Fibroblast of mammary gland (primary cell): ENCODE measurements around the gene PKN1.

Experiments used
- DNase-seq: peaks from one replicate; pipeline ENCODE4 v3.0.0-alpha.2; 2010; ENCODE audit warnings: low read depth
- H3K4me3 ChIP-seq: 2 replicates; pipeline ENCODE4 v1.5.1; 2011; ENCODE audit warnings: low read depth, mild to moderate bottlenecking, low read length, moderate library complexity; ENCODE audit not compliant: control insufficient read depth
- TF ChIP-seq, protein P1 (sequence below): conservative IDR thresholded peaks from 2 replicates; pipeline ENCODE4 v1.5.1; 2011; ENCODE audit warnings: low read depth, low read length, inconsistent platforms; ENCODE audit not compliant: control insufficient read depth, insufficient read depth

The PKN1 gene

DNA sequence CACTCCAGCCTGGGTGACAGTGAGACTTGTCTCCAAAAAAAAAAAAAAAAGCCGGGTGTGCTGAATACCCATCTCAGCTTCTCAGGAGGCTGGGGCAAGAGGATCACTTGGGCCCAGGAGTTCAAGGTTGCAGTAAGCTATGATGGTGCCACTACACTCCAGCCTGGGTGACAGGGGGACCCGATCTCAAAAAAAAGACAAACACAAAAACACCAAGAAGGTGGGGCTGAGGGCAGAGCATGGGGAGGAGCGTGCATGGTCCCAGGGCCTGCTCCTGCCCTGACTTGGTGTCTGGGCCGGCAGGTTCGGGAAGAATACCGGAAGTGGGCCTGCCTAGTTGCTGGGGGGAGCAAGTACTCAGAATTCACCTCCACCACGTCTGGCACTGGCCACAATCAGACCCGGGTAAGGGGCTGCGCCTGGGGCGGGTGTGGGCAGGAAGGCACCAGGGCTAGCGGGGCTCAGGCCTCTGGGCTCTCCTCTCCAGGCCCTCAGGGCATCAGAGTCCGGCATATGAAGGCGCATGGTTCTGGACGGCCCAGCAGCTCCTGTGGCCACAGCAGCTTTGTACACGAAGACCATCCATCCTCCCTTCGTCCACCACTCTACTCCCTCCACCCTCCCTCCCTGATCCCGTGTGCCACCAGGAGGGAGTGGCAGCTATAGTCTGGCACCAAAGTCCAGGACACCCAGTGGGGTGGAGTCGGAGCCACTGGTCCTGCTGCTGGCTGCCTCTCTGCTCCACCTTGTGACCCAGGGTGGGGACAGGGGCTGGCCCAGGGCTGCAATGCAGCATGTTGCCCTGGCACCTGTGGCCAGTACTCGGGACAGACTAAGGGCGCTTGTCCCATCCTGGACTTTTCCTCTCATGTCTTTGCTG, 25.3 kb upstream of the PKN1 start:
- DNase-seq: no peak
- no peak overlapping the region for H3K4me3 ChIP-seq

DNA sequence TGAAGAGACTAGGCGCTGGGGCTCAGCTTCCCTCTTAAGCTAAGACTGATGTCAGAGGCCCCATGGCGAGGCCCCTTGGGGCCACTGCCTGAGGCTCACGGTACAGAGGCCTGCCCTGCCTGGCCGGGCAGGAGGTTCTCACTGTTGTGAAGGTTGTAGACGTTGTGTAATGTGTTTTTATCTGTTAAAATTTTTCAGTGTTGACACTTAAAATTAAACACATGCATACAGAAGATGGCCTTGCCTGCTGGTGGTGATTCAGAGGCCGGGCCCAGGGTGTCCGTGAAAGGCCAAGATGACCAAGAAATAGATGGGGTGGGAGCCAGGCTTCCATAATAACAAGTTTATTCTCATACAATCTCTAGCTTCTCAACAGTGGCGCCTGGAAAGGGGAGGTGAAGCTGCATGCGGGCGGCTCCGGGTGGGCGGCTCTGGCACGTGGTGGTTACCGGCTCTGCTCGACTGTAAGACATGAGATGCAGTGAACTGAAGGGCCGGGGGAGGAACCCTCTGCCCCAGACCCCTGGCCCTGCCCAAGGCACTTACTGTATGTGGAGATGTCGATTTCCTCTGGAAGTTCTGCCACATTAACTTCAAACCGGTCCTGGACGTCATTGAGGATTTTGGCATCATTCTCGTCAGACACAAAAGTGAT, 24.5 kb upstream of the PKN1 start:
- TF ChIP-seq, protein P1, sequence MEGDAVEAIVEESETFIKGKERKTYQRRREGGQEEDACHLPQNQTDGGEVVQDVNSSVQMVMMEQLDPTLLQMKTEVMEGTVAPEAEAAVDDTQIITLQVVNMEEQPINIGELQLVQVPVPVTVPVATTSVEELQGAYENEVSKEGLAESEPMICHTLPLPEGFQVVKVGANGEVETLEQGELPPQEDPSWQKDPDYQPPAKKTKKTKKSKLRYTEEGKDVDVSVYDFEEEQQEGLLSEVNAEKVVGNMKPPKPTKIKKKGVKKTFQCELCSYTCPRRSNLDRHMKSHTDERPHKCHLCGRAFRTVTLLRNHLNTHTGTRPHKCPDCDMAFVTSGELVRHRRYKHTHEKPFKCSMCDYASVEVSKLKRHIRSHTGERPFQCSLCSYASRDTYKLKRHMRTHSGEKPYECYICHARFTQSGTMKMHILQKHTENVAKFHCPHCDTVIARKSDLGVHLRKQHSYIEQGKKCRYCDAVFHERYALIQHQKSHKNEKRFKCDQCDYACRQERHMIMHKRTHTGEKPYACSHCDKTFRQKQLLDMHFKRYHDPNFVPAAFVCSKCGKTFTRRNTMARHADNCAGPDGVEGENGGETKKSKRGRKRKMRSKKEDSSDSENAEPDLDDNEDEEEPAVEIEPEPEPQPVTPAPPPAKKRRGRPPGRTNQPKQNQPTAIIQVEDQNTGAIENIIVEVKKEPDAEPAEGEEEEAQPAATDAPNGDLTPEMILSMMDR: no peak
- peak; percentile 63 for DNase-seq
- no peak overlapping the region for H3K4me3 ChIP-seq

More for the DNA sequence above, 25.3 kb upstream of the PKN1 start:
- TF ChIP-seq, protein P1: no peak

DNA sequence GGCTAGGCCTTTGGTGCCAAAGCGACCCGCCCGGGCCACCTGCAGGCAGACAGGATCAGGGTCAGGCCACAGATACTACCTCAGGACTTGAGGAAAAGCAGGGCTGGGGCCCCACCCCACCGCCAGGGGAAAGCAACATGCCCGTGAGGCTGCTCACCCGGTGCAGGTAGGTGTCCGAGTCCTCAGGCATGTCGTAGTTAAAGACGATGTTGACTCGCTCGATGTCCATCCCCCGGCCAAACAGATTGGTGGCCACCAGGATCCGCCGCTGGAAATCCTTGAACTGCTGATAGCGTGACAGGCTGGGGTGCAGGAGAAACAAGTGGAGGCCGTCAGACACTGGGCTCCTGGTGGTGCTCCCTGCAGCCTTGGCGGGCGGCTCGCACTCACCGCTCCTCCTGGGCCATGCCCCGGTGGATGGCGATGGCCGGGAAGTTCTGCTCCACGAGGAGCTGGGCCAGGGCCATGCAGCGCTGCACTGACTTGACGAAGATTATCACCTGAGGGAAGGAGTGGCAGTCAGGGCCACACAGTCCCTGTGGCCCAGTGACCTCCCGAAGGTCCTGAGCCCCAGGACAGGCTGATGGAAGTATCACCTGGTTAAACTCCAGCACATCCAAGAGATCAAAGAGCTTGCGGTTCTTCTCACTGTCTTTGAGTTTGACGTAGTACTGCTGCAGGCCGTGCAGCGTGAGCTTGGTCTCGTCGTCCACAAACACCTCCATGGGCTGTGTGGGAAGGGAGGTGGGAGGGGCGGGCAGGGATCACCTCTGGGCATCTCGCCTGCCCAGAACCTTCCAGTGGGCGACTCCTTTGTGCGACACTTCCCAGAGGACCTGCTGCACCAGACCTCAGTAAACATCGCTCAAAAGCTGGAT, 23.7 kb upstream of the PKN1 start:
- TF ChIP-seq, protein P1: no peak
- no peak overlapping the region for H3K4me3 ChIP-seq
- DNase-seq: no peak

DNA sequence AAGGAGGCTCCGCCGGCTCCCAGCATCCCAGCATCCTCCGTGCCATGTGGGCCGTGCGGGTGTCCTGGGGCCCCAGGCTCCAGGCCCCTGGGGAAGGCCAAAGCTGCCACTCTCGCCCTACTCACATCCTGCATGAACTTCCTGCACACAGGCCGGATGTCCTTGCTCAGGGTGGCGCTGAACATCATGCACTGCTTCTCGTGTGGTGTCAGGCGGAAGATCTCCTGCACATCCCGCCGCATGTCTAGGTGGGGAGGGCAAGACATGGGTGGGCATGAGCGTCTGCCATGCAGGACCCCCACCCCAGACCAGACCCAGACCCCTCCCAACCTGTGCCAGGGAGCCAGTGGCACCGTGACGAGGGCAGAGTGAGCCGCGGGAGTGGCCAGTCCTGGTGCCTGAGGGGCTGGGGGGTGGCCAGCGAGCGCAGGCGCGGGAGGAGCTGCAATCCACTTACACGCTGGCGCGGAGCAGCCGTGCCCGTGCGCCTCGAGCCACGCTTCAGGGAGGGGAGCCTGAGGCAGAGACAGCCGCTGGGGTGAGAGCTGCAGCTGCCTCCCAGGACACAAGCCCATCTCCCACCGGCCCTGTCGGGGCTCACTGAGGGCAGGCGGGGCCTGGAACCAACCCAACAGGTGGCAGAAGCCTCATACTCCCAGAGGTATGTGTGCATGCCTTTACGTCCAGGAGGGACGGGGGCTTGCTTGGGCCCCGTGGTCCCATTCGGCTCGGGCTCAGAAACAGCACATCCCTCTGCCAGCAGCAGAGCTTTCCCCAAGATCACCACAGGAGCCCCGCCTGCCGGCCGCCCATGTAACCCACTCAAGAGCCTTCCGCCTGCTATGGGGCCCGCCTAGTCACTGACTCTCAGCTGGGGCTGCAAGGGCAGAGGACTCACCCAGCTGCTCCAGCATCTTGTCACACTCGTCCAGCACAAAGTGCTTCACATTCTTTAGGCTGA, 22.7 kb upstream of the PKN1 start:
- TF ChIP-seq, protein P1: no peak
- H3K4me3 ChIP-seq: no peak overlapping the region
- no peak for DNase-seq

DNA sequence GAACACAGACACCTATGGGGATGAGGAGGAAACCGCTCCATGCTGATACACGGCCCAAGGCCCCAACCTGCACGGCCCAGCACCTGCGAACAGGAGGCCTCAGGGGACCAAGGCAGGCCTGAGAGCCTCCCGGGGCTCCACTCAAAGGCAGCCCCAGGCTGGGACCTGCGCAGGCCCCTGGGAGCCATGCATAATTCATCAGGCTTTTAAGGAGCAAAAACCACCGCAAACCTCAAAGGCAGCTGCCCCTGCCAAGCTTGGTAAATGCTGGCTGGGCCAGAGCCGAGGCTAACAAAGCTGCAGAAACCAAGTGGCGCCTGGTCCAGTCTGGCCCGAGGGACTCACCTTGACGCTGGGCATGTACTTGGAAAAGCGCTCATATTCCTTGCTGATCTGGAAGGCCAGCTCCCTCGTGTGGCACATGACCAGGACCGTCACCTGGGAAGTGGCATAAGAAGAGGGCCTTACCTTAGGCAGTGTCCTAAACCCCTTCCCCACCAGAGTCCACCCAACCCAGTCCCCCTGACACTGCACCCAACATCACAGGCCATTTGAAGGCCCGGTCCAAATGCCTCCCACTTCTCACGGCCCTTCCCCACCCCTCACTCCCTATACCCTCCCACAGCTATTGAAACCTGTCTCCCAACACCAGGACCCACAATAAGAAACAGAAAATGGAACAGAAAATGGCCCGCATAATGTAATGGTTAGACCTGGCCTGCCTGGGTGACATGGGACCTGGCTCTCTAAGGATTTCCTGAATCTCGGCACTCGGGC, 21.8 kb upstream of the PKN1 start:
- no peak overlapping the region for H3K4me3 ChIP-seq
- TF ChIP-seq, protein P1: no peak
- no peak for DNase-seq
